SH-SY5Y (cell line): ENCODE data around the gene TULP4.
A peak's percentile ranks its signal among the peaks of the same experiment; 100 is the strongest.

Experiments
- GATA2 ChIP-seq: IDR thresholded peaks from 2 replicates; pipeline ENCODE4 v1.6.1; 2011; ENCODE audit warnings: mild to moderate bottlenecking, low read depth, low read length
- GATA3 ChIP-seq: IDR thresholded peaks from 2 replicates; pipeline ENCODE4 v1.6.1; 2011; ENCODE audit warnings: low read depth, mild to moderate bottlenecking, low read length, moderate library complexity

TULP4 gene

DNA sequence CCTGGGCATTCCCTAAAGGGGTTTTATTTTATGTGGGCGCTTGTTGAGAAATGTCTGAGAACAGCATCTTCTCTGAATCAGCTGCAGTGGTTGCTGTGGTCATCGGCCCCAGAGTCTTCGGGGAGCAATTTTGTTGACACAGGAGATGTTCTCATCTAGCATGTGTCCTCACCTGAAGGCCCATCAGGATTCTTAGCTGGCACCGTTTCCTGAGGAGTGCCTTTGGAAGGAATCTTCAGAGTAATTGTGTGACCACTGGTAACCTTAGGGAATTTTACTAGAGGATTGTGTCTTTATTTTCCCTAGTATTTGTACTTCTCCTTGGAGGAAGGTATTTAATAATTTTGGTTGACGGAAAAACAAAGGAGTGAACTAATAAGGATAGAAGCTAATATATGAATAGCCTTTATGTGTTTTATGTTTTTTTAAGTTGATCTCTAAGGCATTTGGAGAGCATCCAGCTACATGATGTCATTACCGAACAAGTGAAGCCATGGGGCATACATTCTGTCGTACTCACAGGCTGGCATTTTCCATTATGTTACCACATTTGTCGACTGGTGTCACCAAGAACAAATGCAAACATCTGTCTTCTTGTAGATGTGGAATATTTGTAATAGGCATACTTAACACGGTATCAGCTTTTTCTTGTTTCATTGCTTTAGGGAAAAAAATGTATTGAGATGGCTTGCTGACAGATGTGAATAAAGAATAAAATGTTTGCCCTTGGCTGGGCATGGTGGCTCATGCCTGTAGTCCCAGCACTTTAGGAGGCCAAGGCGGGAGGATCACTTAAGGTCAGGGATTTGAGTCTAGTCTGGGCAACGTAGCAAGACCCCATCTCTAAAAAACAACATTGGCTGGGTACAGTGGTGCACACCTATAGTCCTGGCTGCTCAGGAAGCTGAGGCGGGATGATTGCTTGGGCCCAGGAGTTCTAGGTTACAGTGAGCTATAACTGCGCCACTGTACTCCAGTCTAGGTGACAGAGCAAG lies 41.9 kb downstream of the TULP4 start:
- TF ChIP-seq GATA2 = no peak
- no peak for TF ChIP-seq GATA3

DNA sequence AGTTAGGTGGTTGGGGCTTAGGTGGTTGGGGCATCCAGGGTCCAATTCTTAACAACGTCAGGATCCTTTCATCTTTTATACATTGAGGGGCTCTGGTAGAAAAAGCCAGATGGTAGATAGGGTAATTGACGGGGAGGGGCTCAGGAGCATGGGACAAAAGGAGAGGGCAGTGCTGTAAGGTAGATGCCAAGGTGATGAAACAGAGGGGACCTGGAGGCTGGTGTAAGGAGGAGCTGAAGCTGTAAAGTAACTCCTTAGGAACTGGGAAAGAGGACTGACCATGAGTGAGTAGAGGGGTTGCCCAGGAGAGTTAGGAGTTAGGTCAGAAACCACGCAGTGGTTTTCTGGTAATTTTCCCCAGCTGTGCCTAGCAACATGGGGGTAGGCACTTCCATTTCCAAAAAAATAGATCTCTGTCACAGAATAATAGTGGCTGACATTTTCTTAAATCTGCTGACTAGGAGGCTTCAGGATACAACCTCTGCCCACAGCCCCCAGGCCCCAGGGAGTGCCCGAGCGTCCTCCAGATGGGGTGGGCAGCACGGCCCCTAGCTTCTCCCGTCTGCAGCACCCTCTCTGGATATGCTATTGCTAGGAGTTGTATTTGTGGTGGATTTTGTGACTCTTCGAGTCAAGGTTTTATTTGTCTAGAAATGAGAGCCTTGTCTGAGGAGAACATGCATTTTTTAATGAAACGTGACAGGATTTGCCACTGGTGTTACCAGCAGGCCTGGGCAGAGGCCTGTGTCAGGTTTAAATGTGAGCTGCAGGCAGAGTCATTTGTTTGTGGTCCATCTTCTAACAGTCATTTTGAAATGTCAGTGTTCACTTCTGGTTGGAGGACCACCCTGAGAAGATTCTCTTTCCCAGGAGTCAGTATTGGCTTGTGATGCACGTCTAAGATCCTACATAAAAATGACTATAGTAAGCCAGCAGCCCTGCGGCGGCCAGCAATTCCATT lies 44.6 kb downstream of the TULP4 start:
- TF ChIP-seq GATA3 (no peak), GATA2 (peak; percentile 23; the same call in 1 of the 2 replicates)

DNA sequence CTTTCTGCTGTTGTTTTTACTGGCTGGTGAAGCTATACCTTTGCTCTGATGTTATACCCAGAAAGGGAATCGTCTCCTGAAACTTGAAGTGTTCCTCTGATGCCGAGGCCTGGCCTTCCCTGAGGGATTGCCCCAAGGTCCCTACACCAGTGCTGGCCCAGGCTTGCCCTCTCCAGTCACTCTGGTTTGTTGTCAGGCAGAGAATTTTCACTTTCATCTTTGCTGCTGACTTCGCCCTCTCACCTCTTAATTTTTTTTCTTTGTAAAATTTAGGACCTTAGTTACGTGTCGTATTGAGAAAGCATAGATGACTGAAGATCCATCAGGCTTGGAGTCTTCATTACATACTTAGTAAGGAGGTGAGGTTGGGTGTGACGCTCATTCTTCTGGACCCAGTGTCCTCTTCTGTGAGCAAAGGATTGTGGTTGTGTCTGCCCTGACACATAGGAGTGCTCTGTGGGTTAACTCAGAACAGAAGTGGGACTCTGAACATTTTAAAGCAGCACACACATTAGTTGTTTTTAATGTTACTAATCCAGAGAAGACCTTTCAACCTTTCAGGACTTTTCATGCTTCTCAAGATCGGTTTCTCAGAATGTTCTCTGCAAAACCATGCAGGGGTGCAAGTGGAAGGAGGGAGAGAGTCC lies 45.4 kb downstream of the TULP4 start:
- TF ChIP-seq GATA2 = no peak
- no peak for TF ChIP-seq GATA3

DNA sequence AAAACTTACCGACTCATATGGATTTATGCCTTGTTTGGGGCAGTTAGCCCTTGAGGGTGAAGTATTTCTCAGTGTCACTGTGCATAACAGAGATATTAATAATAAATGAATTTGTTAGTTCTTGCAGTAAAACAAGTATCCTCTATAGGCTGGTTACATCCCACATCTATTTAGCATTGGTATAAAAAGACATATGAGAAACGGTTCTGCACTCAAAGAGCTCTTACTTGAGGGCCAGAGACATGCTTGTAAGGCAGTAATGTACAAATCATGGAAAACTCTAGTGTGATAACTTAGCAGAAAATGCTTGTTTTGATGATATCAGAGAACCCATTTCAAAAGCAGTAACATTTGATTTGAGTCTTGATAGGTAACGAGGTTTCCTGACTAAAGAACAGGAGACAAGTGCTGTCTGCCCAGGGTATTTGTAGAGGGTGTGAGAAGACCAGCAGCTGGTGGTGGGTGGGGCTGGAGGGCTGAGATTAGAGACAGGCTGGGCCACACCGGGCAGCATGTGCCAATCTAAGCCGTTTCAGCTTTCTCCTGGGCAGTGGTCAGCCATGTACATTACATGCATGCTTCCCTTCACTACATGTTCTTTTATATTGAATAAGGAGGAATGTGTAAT lies 46.3 kb downstream of the TULP4 start:
- TF ChIP-seq GATA2 (no peak), GATA3 (no peak)

DNA sequence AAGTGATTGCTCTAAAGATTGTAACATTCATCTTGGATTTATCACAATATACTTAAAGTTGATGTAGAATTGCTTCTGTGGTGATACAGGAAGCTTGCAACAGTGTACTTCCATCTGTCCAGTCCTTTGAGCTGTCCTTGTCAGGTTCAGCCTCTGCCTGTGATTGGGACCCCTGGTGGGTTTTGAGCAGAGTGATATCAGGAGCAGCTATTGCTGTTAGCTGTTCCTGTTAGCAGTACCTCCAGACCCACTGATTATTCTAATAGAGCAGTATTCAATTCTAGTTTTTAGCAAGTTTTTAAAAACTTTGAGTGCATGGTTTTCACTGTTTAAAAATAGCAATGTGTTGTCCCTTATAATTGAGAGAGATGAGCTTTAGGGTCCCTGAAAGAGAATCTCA lies 48.8 kb downstream of the TULP4 start:
- TF ChIP-seq GATA2 (no peak), GATA3 (no peak)

- no peak for TF ChIP-seq GATA3
- no peak for TF ChIP-seq GATA2
Observed at GRCh38 chr6:158361961-158362669, 49.9 kb downstream of the TULP4 start.

DNA sequence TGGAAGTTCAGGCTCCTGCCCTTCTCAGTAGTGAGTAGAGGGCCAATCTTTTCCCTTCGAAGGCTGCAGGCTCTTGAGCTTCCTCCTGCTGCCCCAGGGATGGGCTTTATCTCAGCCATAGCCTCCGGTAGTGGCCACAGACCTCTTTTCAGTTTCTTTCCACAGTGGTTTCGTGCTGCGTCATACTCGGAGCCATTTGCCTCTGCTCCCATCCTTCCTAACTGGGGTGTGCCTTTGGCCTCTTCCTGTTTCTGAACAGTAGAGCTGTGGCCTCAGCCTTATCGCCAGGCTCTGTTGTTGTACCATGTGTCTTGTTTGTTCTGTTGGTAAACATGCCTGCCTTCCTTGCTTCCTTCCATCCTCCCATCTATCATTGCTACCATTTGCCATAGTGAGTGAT lies 54.1 kb downstream of the TULP4 start:
- no peak for TF ChIP-seq GATA3
- no peak for TF ChIP-seq GATA2

DNA sequence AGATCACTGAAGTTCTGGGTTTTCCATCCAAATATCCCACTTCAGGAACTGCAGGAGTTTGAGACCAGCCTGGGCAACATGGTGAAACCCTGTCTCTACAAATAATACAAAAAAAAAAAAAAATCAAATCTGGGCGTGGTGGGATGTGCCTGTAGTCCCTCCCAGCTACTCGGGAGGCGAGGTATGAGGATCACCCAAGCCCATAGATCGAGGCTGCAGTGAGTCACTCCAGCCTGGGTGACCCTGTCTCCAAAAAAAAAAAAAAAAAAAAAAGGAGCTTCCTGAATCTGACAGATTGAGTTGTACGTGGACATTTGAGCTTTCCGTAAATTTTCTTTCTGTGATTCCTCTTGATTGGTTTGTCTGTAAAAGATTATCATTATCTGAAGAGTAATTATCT lies 55.6 kb downstream of the TULP4 start:
- TF ChIP-seq GATA3 (no peak), GATA2 (no peak)

- TF ChIP-seq GATA2 = no peak
- TF ChIP-seq GATA3 = no peak
Observed at GRCh38 chr6:158369241-158369640, 57.0 kb downstream of the TULP4 start.

- no peak for TF ChIP-seq GATA3
- no peak for TF ChIP-seq GATA2
Observed at GRCh38 chr6:158370805-158371204, 58.5 kb downstream of the TULP4 start.

DNA sequence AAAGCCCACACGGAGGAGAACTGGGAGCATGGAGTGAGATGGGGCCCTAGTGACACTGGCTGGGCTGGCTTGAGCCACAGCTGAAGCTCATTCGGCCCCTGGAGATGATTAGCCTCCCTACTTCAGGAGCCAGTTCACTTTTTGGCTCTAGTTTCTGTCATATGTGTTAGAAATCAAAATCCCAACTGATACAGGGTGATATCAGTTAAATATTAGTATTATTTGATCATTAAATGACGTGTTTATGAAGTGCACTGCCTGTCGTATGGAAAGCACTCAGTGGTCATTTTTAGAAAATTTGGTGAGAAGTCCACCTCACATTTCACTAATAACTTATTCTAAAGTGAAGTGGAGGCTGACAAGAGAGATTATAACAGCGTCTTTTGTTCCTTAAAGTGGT lies 59.0 kb downstream of the TULP4 start:
- TF ChIP-seq GATA3 (no peak), GATA2 (no peak)

DNA sequence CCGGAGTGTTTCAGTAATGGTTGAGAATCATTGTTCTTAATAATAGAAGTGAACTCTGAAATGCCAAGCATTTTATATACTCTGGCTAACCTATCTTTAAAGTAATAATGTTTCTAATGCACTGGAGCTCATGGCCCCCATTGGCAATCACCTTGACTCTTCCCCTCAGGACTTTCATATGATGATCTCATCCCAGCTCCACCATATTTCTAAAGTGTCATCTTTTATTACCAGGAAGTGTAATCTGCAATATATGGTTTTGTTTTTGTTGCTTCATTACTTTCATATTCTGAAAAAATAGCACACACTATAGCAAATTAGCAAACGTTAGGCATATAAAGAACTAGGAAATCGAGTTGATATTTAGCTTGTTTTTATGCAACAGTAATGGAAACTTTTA lies 60.3 kb downstream of the TULP4 start:
- TF ChIP-seq GATA3 (no peak), GATA2 (no peak)

DNA sequence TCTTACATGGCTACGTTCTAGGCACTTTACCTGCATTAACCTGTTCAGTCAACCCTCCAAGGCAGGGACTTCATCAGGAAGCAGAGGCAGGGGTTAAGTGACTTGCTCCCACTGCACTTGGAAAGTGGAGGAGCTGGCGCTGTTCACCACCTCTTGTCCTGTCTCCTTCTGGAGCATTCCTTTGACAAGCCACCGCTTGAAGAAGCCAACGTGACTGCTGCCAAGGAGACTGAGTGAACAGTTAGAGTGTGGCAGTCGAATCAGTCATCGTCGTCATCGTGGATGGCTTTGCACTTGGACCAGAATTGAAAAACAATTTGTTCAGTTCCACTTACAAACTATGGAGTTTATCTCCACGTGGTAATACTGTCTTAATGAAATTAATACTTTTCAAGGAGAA lies 60.9 kb downstream of the TULP4 start:
- TF ChIP-seq GATA3 (no peak), GATA2 (no peak)

DNA sequence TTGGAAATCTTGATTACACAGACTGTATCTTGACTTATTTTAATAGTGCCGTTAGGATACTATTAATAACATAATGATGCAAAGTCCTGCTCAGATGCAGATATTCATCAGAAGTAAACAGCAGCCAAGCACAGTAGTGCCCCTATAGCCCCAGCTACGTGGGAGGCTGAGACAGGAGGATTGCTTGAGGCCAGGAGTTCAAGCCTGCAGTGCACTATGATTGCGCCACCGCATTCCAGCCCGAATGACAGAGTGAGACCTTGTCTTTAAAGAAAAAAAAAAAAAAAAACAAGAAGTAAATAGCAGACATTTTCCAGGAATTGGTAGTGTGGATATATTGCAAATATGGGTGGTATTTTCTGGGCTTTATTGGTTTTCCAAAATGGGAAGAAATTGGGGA lies 61.8 kb downstream of the TULP4 start:
- no peak for TF ChIP-seq GATA2
- TF ChIP-seq GATA3 = no peak
